HepG2 (cell line): ENCODE results near the gene KLHL3. TPM values are rescaled to one million over a fixed set of nuclear protein-coding genes. Genes with fewer than 3 reads are reported as not detected.

Experiments used
- ATAC-seq: fragments of 200-7000 bp; cut with Tn5 transposase; 3 replicates; pipeline ENCODE4 v1.9.1; 2020; ENCODE audit warnings: mild to moderate bottlenecking, moderate library complexity
- BruUV-seq: library from RNA; stranded (reverse); fragments of 400-500 nt; replicated peaks from 2 replicates; lab custom pipeline; 2021; lab: Mats Ljungman, UMichigan
- CTCF ChIA-PET: fragments of 300-600 bp; formaldehyde crosslinking; extraction: SDS; loops from one replicate; lab custom pipeline; 2021; ENCODE audit warnings: low total read pairs, inconsistent platforms, low intra/inter-chr PET ratio; lab: Yijun Ruan, JAX
- POLR2A ChIA-PET: fragments of 350-600 bp; sonication (Branson Sonifier 250); formaldehyde crosslinking; loops from one replicate; lab custom pipeline; 2020; ENCODE audit warnings: antibody characterized with exemption, inconsistent platforms; lab: Yijun Ruan, JAX
- DNase-seq: peaks from one replicate; pipeline ENCODE4 v3.0.0-alpha.2; 2015; ENCODE audit warnings: low spot score
- FAIRE-seq: peaks from 3 replicates; lab custom pipeline; 2011; peaks lifted over from hg19 to GRCh38; lab: Jason Lieb, UNC
- H2AFZ ChIP-seq: one replicate; pipeline ENCODE4 v1.6.1; 2011; ENCODE audit warnings: low read length, inconsistent platforms
- H3K27ac ChIP-seq: fragments of 300-600 bp; 3 replicates; pipeline ENCODE4 v1.8.0; 2011; ENCODE audit warnings: mixed run types, mild to moderate bottlenecking, mixed read lengths, low read length, inconsistent platforms; ENCODE audit not compliant: insufficient read depth; ENCODE audit errors: extremely low read length
- H3K27me3 ChIP-seq, 2 experiments: fragments of 200-600 bp in 1 of 2; 2 replicates in 1 of 2; 3 replicates in 1 of 2; pipeline versions ENCODE4 v1.6.0 to v1.8.0; 2011; ENCODE audit warnings: low read length in 2 of 2, mild to moderate bottlenecking in 2 of 2, moderate library complexity in 2 of 2, inconsistent platforms in 1 of 2; ENCODE audit not compliant: insufficient read depth in 2 of 2, control insufficient read depth in 1 of 2
- H3K36me3 ChIP-seq, 2 experiments: fragments of 200-600 bp in 1 of 2; replicated peaks in 1 of 2; 2 replicates in 1 of 2; 3 replicates in 1 of 2; pipeline versions ENCODE4 v1.5.1 to v1.8.0; 2011; ENCODE audit warnings: low read length in 2 of 2, inconsistent platforms in 1 of 2; ENCODE audit not compliant: insufficient read depth in 2 of 2, control insufficient read depth in 1 of 2
- H3K4me1 ChIP-seq: 2 replicates; pipeline ENCODE4 v1.5.1; 2012; ENCODE audit warnings: low read length, inconsistent platforms; ENCODE audit not compliant: insufficient read depth
- H3K4me2 ChIP-seq: 2 replicates; pipeline ENCODE4 v1.6.0; 2011; ENCODE audit warnings: low read depth, low read length, inconsistent platforms
- H3K4me3 ChIP-seq, 3 experiments: fragments of 200-600 bp in 1 of 3; sonication (generic), shearing (Covaris generic) in 1 of 3; replicated peaks in 1 of 3; 2 replicates each; pipeline ENCODE4 v1.5.1; 2011 to 2016; ENCODE audit warnings: low read length in 3 of 3, inconsistent platforms in 2 of 3, low read depth in 2 of 3, mild to moderate bottlenecking in 2 of 3, control low read depth in 1 of 3, mixed read lengths in 1 of 3; ENCODE audit not compliant: insufficient read depth in 1 of 3
- H3K79me2 ChIP-seq: one replicate; pipeline ENCODE4 v1.6.1; 2011; ENCODE audit warnings: low read length, inconsistent platforms; ENCODE audit not compliant: insufficient read depth
- H3K9ac ChIP-seq: 2 replicates; pipeline ENCODE4 v1.6.0; 2011; ENCODE audit warnings: mild to moderate bottlenecking, low read depth, low read length, inconsistent platforms; ENCODE audit not compliant: insufficient read depth
- H3K9me3 ChIP-seq: 2 replicates; pipeline ENCODE4 v1.5.1; 2012; ENCODE audit warnings: mild to moderate bottlenecking, low read length
- H4K20me1 ChIP-seq: 2 replicates; pipeline ENCODE4 v1.6.0; 2011; ENCODE audit warnings: inconsistent platforms, mild to moderate bottlenecking, low read length, moderate library complexity; ENCODE audit not compliant: insufficient read depth
- CHCHD3 ChIP-seq: sonication (generic); formaldehyde crosslinking; IDR thresholded peaks from 2 replicates; pipeline ENCODE4 v1.8.0; 2022; ENCODE audit warnings: mild to moderate bottlenecking, missing genetic modification reagents, moderate library complexity
- IRF1 ChIP-seq: sonication (generic); formaldehyde crosslinking; IDR thresholded peaks from 2 replicates; pipeline ENCODE4 v1.4.0; 2020; ENCODE audit warnings: low read depth, mild to moderate bottlenecking, missing genetic modification reagents
- ISL2 ChIP-seq: sonication (generic); formaldehyde crosslinking; IDR thresholded peaks from 2 replicates; pipeline ENCODE4 v1.5.0; 2020; ENCODE audit warnings: missing genetic modification reagents
- KAT2B ChIP-seq: fragments of 150-350 bp; IDR thresholded peaks from 2 replicates; pipeline ENCODE4 v1.6.1; 2014; ENCODE audit warnings: low read depth, low read length, borderline replicate concordance
- MAFG ChIP-seq: sonication (generic); formaldehyde crosslinking; IDR thresholded peaks from 2 replicates; pipeline ENCODE4 v1.5.1; 2020; ENCODE audit warnings: mild to moderate bottlenecking, missing genetic modification reagents
- MAFK ChIP-seq, 2 experiments: IDR thresholded peaks in 1 of 2; conservative IDR thresholded peaks in 1 of 2; 2 replicates each; pipeline ENCODE4 v1.6.1; 2011; ENCODE audit warnings: improper control_type of control experiment in 2 of 2, low read length in 2 of 2
- MTERF4 ChIP-seq: sonication (generic); formaldehyde crosslinking; IDR thresholded peaks from 2 replicates; pipeline ENCODE4 v1.8.0; 2023; ENCODE audit warnings: mild to moderate bottlenecking, missing genetic modification reagents
- PCBP2 ChIP-seq: fragments of 200-400 bp; formaldehyde crosslinking; optimal IDR thresholded peaks from 2 replicates; pipeline ENCODE3; 2018; ENCODE audit warnings: low read length, low read depth; ENCODE audit not compliant: poor library complexity, severe bottlenecking
- POLR2G ChIP-seq: fragments of 200-400 bp; formaldehyde crosslinking; IDR thresholded peaks from 2 replicates; pipeline ENCODE4 v1.6.1; 2018; ENCODE audit warnings: mild to moderate bottlenecking, low read depth, low read length, moderate library complexity
- PRMT3 ChIP-seq: sonication (generic); formaldehyde crosslinking; IDR thresholded peaks from 2 replicates; pipeline ENCODE4 v1.8.1; 2022; ENCODE audit warnings: low read depth, mild to moderate bottlenecking, moderate library complexity, missing genetic modification reagents, borderline replicate concordance
- RFX5 ChIP-seq: IDR thresholded peaks from 2 replicates; pipeline ENCODE4 v1.6.1; 2011; ENCODE audit warnings: low read depth, low read length, improper control_type of control experiment
- SCMH1 ChIP-seq: sonication (generic); formaldehyde crosslinking; IDR thresholded peaks from 2 replicates; pipeline ENCODE4 v1.9.0; 2021; ENCODE audit warnings: missing genetic modification reagents, mild to moderate bottlenecking, borderline replicate concordance
- SOX13 ChIP-seq, 3 experiments: fragments of 450-650 bp in 1 of 3; sonication (generic) in 1 of 3; formaldehyde crosslinking in 1 of 3; IDR thresholded peaks in 2 of 3; conservative IDR thresholded peaks in 1 of 3; 2 replicates each; pipeline versions ENCODE4 v1.5.0 to v1.6.1; 2016 to 2020; ENCODE audit warnings: antibody characterized with exemption in 1 of 3, mild to moderate bottlenecking in 1 of 3, missing compliant biosample characterization in 1 of 3, missing genetic modification reagents in 1 of 3, moderate library complexity in 1 of 3
- SRSF4 ChIP-seq: fragments of 200-400 bp; formaldehyde crosslinking; IDR thresholded peaks from one replicate; pipeline ENCODE4 v1.6.1; 2018; ENCODE audit warnings: mild to moderate bottlenecking, low read depth, low read length, moderate library complexity; ENCODE audit not compliant: poor library complexity, severe bottlenecking
- SYNCRIP ChIP-seq: fragments of 200-400 bp; formaldehyde crosslinking; IDR thresholded peaks from 2 replicates; pipeline ENCODE4 v1.6.1; 2018; ENCODE audit warnings: mild to moderate bottlenecking, low read depth, low read length; ENCODE audit not compliant: insufficient read depth
- ZNF747 ChIP-seq: sonication (generic); formaldehyde crosslinking; IDR thresholded peaks from 2 replicates; pipeline ENCODE4 v1.8.1; 2023; ENCODE audit warnings: missing genetic modification reagents, mild to moderate bottlenecking, borderline replicate concordance
- WGBS: methylation state at CpG from one replicate; pipeline ENCODE4 v1.1.6; 2017; ENCODE audit warnings: low lambda C conversion rate; 5-methylcytosine and 5-hydroxymethylcytosine counted together
- in situ Hi-C: cut with HindIII; loops from 2 replicates; pipeline ENCODE4 v1.10.0; 2017; ENCODE audit warnings: low pct_unique_long_range_greater_than_20kb; ENCODE audit not compliant: extremely low pct_ligation_motif_present
- intact Hi-C: fragments of 100-400 bp; cut with micrococcal nuclease; formaldehyde crosslinking; loops from one replicate; pipeline ENCODE4 v1.10.0; 2022; ENCODE audit not compliant: unreplicated experiment
- polyA plus RNA-seq, 8 experiments: library from polyadenylated mRNA; depleted of rRNA in 3 of 8; stranded (reverse) in 7 of 8; unstranded in 1 of 8; fragments of >200 nt; fragmentation: Illumina TruSeq in 4 of 8; extraction: Trizol in 4 of 8; gene quantifications; 2 replicates each; pipeline versions ENCODE4 v1.2.1 to v1.2.3, GENCODE V29; 2011 to 2016; ENCODE audit warnings: low read depth in 4 of 8, missing spikeins in 1 of 8, mixed read lengths in 1 of 8; ENCODE audit not compliant: insufficient read depth in 1 of 8
- total RNA-seq, 5 experiments: library from RNA; depleted of rRNA; stranded (reverse); fragments of >200 nt; fragmentation: Illumina TruSeq; extraction: Trizol; gene quantifications; 2 replicates each; pipeline ENCODE4 v1.2.3, GENCODE V29; 2016; ENCODE audit warnings: low read depth in 1 of 5
- TF ChIP-seq, protein P1 (sequence below): IDR thresholded peaks from 2 replicates; pipeline ENCODE4 v1.6.1; 2016; ENCODE audit warnings: missing compliant biosample characterization, missing genetic modification reagents, borderline replicate concordance

KLHL3 gene
- total and polyA plus RNA-seq, 2 of the 13 experiments (the other 11 are each of a cell fraction or from before 2014, with no cell fraction given), result 0.02 to 0.08 TPM

GRCh38 chr5:137648361-137648760 lies 87.5 kb downstream of the KLHL3 start:
- CTCF ChIA-PET, result no interaction called here
- 30% methylated on average over 3 of the region's 5 CpGs for WGBS

More at GRCh38 chr5:137648361-137648760, 87.5 kb downstream of the KLHL3 start:
- H3K4me3 ChIP-seq, result no peak overlapping the region
- H2AFZ ChIP-seq, result no peak overlapping the region
- H3K9me3 ChIP-seq, result no peaks in the 10 kb centered on the region
- FAIRE-seq (no peak), ATAC-seq (no peak), DNase-seq (no peak)
- in situ Hi-C loops (no loop called here), intact Hi-C loops (no loop called here)
- H3K9ac ChIP-seq, result no peak overlapping the region
- H3K4me2 ChIP-seq, result no peak overlapping the region
- no peaks in the 10 kb centered on the region for H3K4me1 ChIP-seq
- no TSS peak for BruUV-seq
- no peaks in the 10 kb centered on the region for H3K27me3 ChIP-seq
- H4K20me1 ChIP-seq, result no peaks in the 10 kb centered on the region
- no peaks in the 10 kb centered on the region for H3K36me3 ChIP-seq
- no peak for TF ChIP-seq MTERF4
- TF ChIP-seq ZNF747 (CRISPR knock-in tag), result no peak
- no peak for TF ChIP-seq SYNCRIP
- TF ChIP-seq, protein P1, sequence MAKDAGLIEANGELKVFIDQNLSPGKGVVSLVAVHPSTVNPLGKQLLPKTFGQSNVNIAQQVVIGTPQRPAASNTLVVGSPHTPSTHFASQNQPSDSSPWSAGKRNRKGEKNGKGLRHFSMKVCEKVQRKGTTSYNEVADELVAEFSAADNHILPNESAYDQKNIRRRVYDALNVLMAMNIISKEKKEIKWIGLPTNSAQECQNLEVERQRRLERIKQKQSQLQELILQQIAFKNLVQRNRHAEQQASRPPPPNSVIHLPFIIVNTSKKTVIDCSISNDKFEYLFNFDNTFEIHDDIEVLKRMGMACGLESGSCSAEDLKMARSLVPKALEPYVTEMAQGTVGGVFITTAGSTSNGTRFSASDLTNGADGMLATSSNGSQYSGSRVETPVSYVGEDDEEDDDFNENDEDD (CRISPR knock-in tag), result no peak
- no peak for TF ChIP-seq RFX5
- TF ChIP-seq CHCHD3 (CRISPR knock-in tag), result no peak
- TF ChIP-seq IRF1 (CRISPR knock-in tag), result no peak
- no peak for TF ChIP-seq SRSF4
- no peak for TF ChIP-seq PRMT3
- TF ChIP-seq POLR2G, result no peak
- TF ChIP-seq PCBP2, result no peak
- no peak for TF ChIP-seq SCMH1 (CRISPR knock-in tag)
- TF ChIP-seq MAFG (CRISPR knock-in tag), result no peak
- no peak for TF ChIP-seq MAFK (conservative IDR thresholded peaks at IDR 0.05 in 1 of 2, IDR thresholded peaks at IDR 0.05 in 1 of 2; ENCODE audit: low read length in 2 of 2)
- no peak for TF ChIP-seq KAT2B
- TF ChIP-seq ISL2 (CRISPR knock-in tag), result no peak
- TF ChIP-seq SOX13 (IDR thresholded peaks at IDR 0.05), result no peak
- no peak for TF ChIP-seq SOX13 (CRISPR knock-in tag; conservative IDR thresholded peaks at IDR 0.05 in 1 of 2, IDR thresholded peaks at IDR 0.05 in 1 of 2)
- H3K27ac ChIP-seq, result no peak overlapping the region
- no peaks in the 10 kb centered on the region for H3K79me2 ChIP-seq
- POLR2A ChIA-PET, result no interaction called here
